ENCODE results near the gene ZSWIM1.
A peak's percentile ranks its signal among the peaks of the same experiment; 100 is the strongest.

ZSWIM1 gene

DNA sequence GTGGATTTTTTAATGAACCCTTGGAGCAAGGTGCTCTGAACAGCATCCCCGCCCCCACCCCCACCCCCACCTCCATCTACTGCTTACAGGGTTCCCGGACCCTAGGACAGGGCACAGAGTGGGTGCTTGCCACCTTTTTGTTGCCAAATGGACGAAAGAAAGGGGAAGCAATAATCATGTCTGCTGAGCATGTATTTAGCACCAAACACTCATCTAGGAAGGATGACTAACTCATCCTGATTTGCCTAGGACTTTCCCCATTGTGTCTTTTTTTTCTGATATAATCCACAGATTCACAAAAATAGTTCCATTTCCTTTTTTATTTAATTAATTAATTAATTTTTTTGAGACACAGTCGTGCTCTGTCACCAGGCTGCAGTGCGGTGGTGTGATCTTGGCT, 32.1 kb downstream of the ZSWIM1 start:
- no peak for TF ChIP-seq CTCF (IDR thresholded peaks at IDR 0.05; ENCODE audit: low read depth, low read length)
- in situ Hi-C loops (cut with HindIII; ENCODE audit: low sequenced_read_pairs) = no loop called here
- H3K4me3 ChIP-seq (ENCODE audit: low read depth, low read length) = no peak overlapping the region
- no peak for DNase-seq (ENCODE audit: low read depth, low spot score)

DNA sequence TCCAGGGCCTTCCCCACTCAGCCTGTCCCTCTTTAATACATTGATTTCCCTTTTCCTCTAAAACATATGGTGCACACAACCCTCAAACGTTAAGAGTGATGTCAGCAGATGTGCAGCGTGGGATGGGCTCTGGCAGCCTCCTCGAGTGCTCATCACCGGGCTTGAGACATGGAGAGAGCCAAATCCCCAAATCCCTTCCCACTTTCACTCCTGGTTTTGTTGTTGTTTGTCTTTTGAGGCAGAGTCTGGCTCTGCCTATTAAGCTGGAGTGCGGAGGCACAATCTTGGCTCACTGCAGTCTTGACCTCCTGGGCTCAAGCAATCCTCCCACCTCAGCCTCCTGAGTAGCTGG, 36.7 kb downstream of the ZSWIM1 start:
- in situ Hi-C loops (cut with HindIII; ENCODE audit: low sequenced_read_pairs) = no loop called here
- no peak overlapping the region for H3K4me3 ChIP-seq (ENCODE audit: low read depth, low read length)
- no peak for DNase-seq (ENCODE audit: low read depth, low spot score)
- TF ChIP-seq CTCF (IDR thresholded peaks at IDR 0.05; ENCODE audit: low read depth, low read length) = no peak

DNA sequence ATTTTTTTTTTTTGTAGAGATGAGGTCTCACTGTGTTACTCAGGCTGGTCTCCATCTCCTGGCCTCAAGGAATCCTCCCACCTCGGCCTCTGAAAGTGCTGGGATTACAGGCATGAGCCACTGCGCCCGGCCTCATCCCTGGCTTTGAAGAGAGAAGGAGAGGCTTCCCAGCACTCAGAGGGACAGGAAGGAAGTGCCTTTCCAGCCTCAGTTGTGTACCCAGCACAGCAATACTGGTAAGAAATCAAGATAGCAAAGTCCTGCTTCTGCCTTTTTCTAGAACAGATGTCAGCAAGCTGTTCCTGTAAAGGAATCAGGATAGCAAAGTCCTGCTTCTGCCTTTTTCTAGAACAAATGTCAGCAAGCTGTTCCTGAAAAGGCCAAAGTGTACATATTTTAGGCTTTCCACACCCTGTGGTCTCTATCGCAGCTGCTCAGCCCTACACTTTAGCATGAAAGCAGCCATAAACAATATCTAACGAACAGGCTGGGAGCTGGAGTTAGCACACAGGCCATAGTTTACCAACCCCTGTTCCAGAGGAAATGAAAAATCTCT, 37.2 kb downstream of the ZSWIM1 start:
- in situ Hi-C loops (cut with HindIII; ENCODE audit: low sequenced_read_pairs) = no loop called here
- H3K4me3 ChIP-seq (ENCODE audit: low read depth, low read length) = no peak overlapping the region
- DNase-seq (ENCODE audit: low read depth, low spot score) = peak; percentile 46
- TF ChIP-seq CTCF (IDR thresholded peaks at IDR 0.05; ENCODE audit: low read depth, low read length) = no peak

DNA sequence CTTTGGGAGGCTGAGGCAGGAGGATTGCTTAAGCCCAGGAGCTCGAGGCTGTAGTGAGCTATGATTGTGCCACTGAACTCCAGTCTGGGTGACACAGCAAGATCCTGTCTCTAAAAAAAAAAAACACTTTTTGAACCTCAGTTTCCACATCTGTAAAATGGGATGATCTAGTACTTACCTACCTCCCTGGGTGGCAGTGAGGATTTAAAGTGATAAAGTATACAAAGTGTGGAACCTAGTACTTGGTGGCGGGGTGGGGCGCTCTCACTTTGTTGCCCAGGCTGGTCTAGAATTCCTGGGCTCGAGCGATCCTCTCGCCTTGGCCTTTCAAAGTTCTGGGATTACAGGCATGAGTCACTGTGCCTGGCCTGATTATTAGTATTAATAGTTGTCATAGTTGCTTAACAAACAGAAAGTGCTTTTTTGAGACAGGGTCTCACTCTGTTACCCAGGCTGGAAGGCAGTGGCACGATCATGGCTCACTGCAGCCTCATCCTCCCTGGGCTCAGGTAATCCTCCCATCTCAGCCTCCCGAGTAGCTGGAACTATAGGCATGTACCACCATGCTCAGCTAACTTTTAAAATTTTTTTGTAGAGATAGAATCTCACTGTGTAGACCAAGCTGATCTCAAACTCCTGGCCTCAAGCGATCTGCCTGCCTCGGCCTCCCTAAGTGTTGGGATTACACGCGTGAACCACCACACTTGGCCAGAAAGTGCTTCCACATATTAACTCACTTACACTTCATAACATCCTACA, 37.9 kb downstream of the ZSWIM1 start:
- in situ Hi-C loops (cut with HindIII; ENCODE audit: low sequenced_read_pairs) = no loop called here
- no peak overlapping the region for H3K4me3 ChIP-seq (ENCODE audit: low read depth, low read length)
- no peak for DNase-seq (ENCODE audit: low read depth, low spot score)
- no peak for TF ChIP-seq CTCF (IDR thresholded peaks at IDR 0.05; ENCODE audit: low read depth, low read length)

DNA sequence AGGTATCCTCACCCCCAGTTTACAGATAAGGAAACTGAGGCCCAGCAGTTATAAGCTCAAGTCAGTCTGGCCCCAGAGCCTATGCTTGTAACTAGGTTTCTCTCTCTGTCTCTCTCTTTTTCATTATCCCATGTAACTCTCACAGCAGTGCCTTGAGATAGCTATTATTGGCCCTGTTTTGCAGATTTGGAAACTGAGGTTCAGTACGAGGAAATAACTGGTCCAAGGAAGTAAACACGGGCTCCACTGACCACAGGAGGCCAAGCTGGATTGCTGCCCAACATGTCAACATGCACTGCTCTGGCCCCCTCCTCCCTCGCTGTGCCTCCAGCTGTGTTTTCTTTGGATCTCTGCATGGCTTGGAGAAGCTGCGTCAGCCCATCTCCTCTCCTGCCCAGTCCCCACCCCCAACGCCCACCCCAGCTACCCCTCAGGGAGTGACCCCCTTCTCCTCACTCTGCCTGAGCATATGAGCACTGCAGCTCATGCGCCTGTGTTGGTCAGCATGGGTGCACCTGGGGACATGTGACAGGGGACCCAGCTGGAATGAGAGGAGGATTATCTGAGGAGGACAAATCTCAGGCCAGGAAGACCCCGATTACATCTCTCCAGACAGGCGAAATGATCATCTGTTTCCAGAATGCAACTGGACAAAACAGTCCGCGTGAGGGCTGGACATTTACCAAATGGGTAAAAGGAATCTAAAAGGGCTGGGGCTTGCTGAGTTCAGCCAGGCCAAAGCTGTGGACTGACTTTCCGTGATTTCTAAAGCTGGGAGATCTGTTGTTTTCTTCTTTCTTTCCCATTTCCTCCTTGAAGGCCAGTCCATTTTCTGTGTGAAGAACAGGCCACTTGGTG, 38.7 kb downstream of the ZSWIM1 start:
- DNase-seq (ENCODE audit: low read depth, low spot score) = peak; percentile 90
- no peak overlapping the region for H3K4me3 ChIP-seq (ENCODE audit: low read depth, low read length)
- no peak for TF ChIP-seq CTCF (IDR thresholded peaks at IDR 0.05; ENCODE audit: low read depth, low read length)
- in situ Hi-C loops (cut with HindIII; ENCODE audit: low sequenced_read_pairs) = no loop called here

DNA sequence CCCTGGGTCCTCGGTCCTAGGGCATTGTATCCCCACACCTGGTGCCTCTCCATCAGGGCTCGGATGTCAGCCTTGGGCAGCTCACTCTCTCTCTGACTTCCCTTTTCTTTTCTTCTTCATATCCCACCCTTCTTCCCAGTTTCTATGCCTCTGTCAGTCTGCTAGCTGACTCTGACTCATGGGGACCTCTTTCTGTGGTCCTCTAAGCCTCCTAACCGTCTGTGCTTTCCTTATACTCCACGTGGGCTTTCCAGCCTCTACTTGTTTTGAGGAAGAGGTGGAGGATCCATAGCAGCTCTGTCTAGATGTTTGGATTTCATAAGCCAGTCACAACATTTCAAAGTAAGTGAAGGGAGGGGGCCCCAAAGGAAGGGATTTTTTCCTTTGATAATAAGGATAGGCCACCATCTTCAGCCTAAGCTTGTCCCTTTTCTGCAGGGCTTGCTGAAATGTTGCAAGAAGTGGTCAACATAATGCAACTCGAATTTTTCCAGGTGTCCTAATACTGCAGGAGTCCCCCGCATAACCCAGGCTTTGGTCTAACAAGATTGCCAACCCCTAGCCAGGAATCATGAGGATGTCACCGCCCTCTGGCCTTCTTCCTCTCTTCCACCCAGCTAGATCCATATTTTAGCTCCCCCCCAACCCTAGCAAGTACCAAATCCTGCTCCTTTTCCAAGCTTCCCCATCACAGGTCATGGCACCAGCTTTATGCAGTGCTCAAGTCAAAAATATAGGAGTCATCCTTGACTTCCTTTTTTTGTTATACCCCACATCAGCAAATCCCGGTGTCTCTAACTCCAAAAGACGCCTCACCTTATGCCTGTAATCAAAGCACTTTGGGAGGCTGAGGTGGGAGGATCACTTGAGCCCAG, 39.7 kb downstream of the ZSWIM1 start:
- DNase-seq (ENCODE audit: low read depth, low spot score) = peak; percentile 27
- no peak overlapping the region for H3K4me3 ChIP-seq (ENCODE audit: low read depth, low read length)
- in situ Hi-C loops (cut with HindIII; ENCODE audit: low sequenced_read_pairs) = no loop called here
- no peak for TF ChIP-seq CTCF (IDR thresholded peaks at IDR 0.05; ENCODE audit: low read depth, low read length)

Measured in astrocyte of the spinal cord (primary cell).